GM12878 (cell line): Measurements from ENCODE around the gene DLK2. TPM values are rescaled to one million over a fixed set of nuclear protein-coding genes. Genes with fewer than 3 reads are reported as not detected.

Experiments used
- ATAC-seq: fragments of 200-7000 bp; cut with Tn5 transposase; 3 replicates; pipeline ENCODE4 v1.9.1; 2020; ENCODE audit warnings: mild to moderate bottlenecking, moderate library complexity
- BruUV-seq: library from RNA; stranded (reverse); fragments of 400-500 nt; replicated peaks from 2 replicates; lab custom pipeline; 2021; lab: Mats Ljungman, UMichigan
- CTCF ChIA-PET: fragments of 300-600 bp; sonication (Branson Sonifier 250); formaldehyde crosslinking; extraction: SDS; loops from one replicate; lab custom pipeline; 2021; ENCODE audit warnings: inconsistent platforms; lab: Yijun Ruan, JAX
- POLR2A ChIA-PET: fragments of 350-600 bp; formaldehyde crosslinking; extraction: SDS; loops from one replicate; lab custom pipeline; 2021; ENCODE audit warnings: inconsistent platforms; lab: Charles Lee
- RAD21 ChIA-PET: fragments of 300-600 bp; sonication (Branson Sonifier 250); formaldehyde crosslinking; loops from one replicate; lab custom pipeline; 2023; ENCODE audit warnings: antibody characterized with exemption; ENCODE audit not compliant: unreplicated experiment; lab: Charles Lee
- SMC1A ChIA-PET: fragments of 300-600 bp; sonication (Branson Sonifier 250); formaldehyde crosslinking; loops from one replicate; lab custom pipeline; 2023; ENCODE audit not compliant: unreplicated experiment, uncharacterized antibody; lab: Charles Lee
- DNase-seq: peaks from one replicate; pipeline ENCODE4 v3.0.0-alpha.2; 2011; ENCODE audit warnings: low read depth, low spot score
- FAIRE-seq: peaks from 3 replicates; lab custom pipeline; 2011; peaks lifted over from hg19 to GRCh38; lab: Jason Lieb, UNC
- H2AFZ ChIP-seq: 2 replicates; pipeline ENCODE4 v1.6.0; 2011; ENCODE audit warnings: low read depth, low read length, control low read depth; ENCODE audit not compliant: control insufficient read depth
- H3K27ac ChIP-seq: 2 replicates; pipeline ENCODE4 v1.5.1; 2011; ENCODE audit warnings: control low read depth; ENCODE audit not compliant: control insufficient read depth, insufficient read depth
- H3K27me3 ChIP-seq, 2 experiments: replicated peaks in 1 of 2; 2 replicates each; pipeline versions ENCODE4 v1.6.0 to v1.6.1; 2011; ENCODE audit warnings: low read length in 1 of 2; ENCODE audit not compliant: control insufficient read depth in 2 of 2, insufficient read depth in 2 of 2
- H3K36me3 ChIP-seq, 2 experiments: 2 replicates each; pipeline ENCODE4 v1.5.1; 2011; ENCODE audit warnings: low read length in 1 of 2; ENCODE audit not compliant: control insufficient read depth in 2 of 2, insufficient read depth in 2 of 2
- H3K4me1 ChIP-seq: 2 replicates; pipeline ENCODE4 v1.6.1; 2011; ENCODE audit warnings: mild to moderate bottlenecking, low read length, moderate library complexity, mixed read lengths; ENCODE audit not compliant: control insufficient read depth, insufficient read depth
- H3K4me2 ChIP-seq: 2 replicates; pipeline ENCODE4 v1.6.0; 2011; ENCODE audit warnings: control low read depth; ENCODE audit not compliant: control insufficient read depth, insufficient read depth
- H3K4me3 ChIP-seq: fragments of 200-600 bp; sonication (generic); 2 replicates; pipeline ENCODE4 v1.5.1; 2016
- H3K79me2 ChIP-seq: 2 replicates; pipeline ENCODE4 v1.6.0; 2011; ENCODE audit warnings: low read length; ENCODE audit not compliant: control insufficient read depth, insufficient read depth
- H3K9ac ChIP-seq: 2 replicates; pipeline ENCODE4 v1.8.0; 2011; ENCODE audit warnings: low read length, control low read depth, mixed read lengths; ENCODE audit not compliant: control insufficient read depth, insufficient read depth
- H3K9me3 ChIP-seq: replicated peaks from 3 replicates; pipeline ENCODE4 v1.5.1; 2011; ENCODE audit warnings: mild to moderate bottlenecking, low read length; ENCODE audit not compliant: control insufficient read depth, insufficient read depth
- H4K20me1 ChIP-seq: 2 replicates; pipeline ENCODE4 v1.6.0; 2011; ENCODE audit not compliant: control insufficient read depth, insufficient read depth
- ATF3 ChIP-seq: IDR thresholded peaks from 2 replicates; pipeline ENCODE4 v1.6.1; 2011; ENCODE audit warnings: low read depth, mild to moderate bottlenecking, low read length, moderate library complexity, borderline replicate concordance; ENCODE audit errors: extremely low read depth
- EED ChIP-seq: sonication (generic); IDR thresholded peaks from 2 replicates; pipeline ENCODE4 v1.6.1; 2016; ENCODE audit warnings: antibody characterized with exemption, low read depth
- KAT2A ChIP-seq: conservative IDR thresholded peaks from 2 replicates; pipeline ENCODE4 v1.6.1; 2011; ENCODE audit warnings: low read depth, low read length; ENCODE audit not compliant: control insufficient read depth
- MAX ChIP-seq: IDR thresholded peaks from 2 replicates; pipeline ENCODE4 v1.6.1; 2012; ENCODE audit warnings: low read depth, low read length, improper control_type of control experiment
- SMC3 ChIP-seq: IDR thresholded peaks from 2 replicates; pipeline ENCODE4 v1.6.1; 2011; ENCODE audit warnings: low read length, improper control_type of control experiment, borderline replicate concordance
- SP1 ChIP-seq: IDR thresholded peaks from one replicate; pipeline ENCODE4 v1.6.1; 2011; ENCODE audit warnings: low read depth, low read length
- STAT3 ChIP-seq: IDR thresholded peaks from 2 replicates; pipeline ENCODE4 v1.6.1; 2011; ENCODE audit warnings: low read depth, low read length, improper control_type of control experiment
- ZNF207 ChIP-seq: fragments of 450-650 bp; IDR thresholded peaks from 2 replicates; pipeline ENCODE4 v1.6.1; 2014; ENCODE audit warnings: antibody characterized with exemption, mild to moderate bottlenecking, borderline replicate concordance
- ZZZ3 ChIP-seq: IDR thresholded peaks from 2 replicates; pipeline ENCODE4 v1.6.1; 2011; ENCODE audit warnings: low read depth; ENCODE audit not compliant: control insufficient read depth, insufficient read length
- WGBS: methylation state at CpG from one replicate; pipeline ENCODE4 v1.1.6; 2016; ENCODE audit warnings: low lambda C conversion rate; ENCODE audit not compliant: insufficient replicate concordance, insufficient coverage; ENCODE audit errors: missing lambda C conversion rate; 5-methylcytosine and 5-hydroxymethylcytosine counted together
- in situ Hi-C: fragments of 300-500 bp; cut with MboI; formaldehyde crosslinking; loops from 9 replicates; pipeline ENCODE4 v1.14.3; 2018; ENCODE audit warnings: mixed read lengths
- intact Hi-C: fragments of 100-400 bp; cut with micrococcal nuclease; formaldehyde crosslinking; loops from one replicate; pipeline ENCODE4 v1.14.2; 2022; ENCODE audit not compliant: unreplicated experiment
- polyA plus RNA-seq, 11 experiments: library from polyadenylated mRNA; depleted of rRNA in 4 of 11; unstranded in 6 of 11; stranded (reverse) in 5 of 11; fragments of >200 nt; fragmentation: Nextera tagmentation in 4 of 11; fragmentation: Illumina TruSeq in 1 of 11; extraction: Ambion mirVana in 4 of 11; extraction: Trizol in 1 of 11; gene quantifications; 1 replicate in 1 of 11; 2 replicates in 10 of 11; pipeline versions ENCODE4 v1.2.1 to v1.2.3, GENCODE V29; 2011 to 2016; ENCODE audit warnings: inconsistent platforms in 2 of 11, missing spikeins in 2 of 11, low read depth in 1 of 11
- total RNA-seq, 4 experiments: library from RNA; depleted of rRNA in 3 of 4; stranded (reverse); fragments of >200 nt in 3 of 4; fragmentation: Illumina TruSeq in 1 of 4; extraction: Trizol in 1 of 4; gene quantifications; 2 replicates each; pipeline versions ENCODE4 v1.2.1 to v1.2.3, GENCODE V29; 2013 to 2021

DLK2 gene
- total and polyA plus RNA-seq, 10 of the 15 experiments (the other 5 are each of a cell fraction or from before 2014, with no cell fraction given), result 0.03 to 0.55 (median 0.38) TPM; not detected in 4

GRCh38 chr6:43428874-43429273 is 26.5 kb downstream of the DLK2 start:
- Histone ChIP-seq H4K20me1 (no peaks in the 10 kb centered on the region), H3K9me3 (no peaks in the 10 kb centered on the region), H3K4me3 (peak overlapping the region; percentile 90), H3K36me3 (peaks cover 3 to 4% of the 10 kb centered on the region in 2 experiments; a peak in 3 of 4 replicates), H3K4me1 (peaks cover 10% of the 10 kb centered on the region), H3K9ac (peak overlapping the region; percentile 86), H3K4me2 (peak overlapping the region; percentile 98), H3K27me3 (no peaks in the 10 kb centered on the region), H3K27ac (peak overlapping the region; percentile 79), H3K79me2 (peaks cover 22% of the 10 kb centered on the region), H2AFZ (no peak overlapping the region)
- CTCF ChIA-PET, result interaction anchor here (0.7 to 2.1 kb wide), 5 partner anchors 10 to 165 kb away, joined by 3 to 6 read pairs (median 3); partner anchors contain the start of gene CRIP3
- RAD21 ChIA-PET, result no interaction called here
- SMC1A ChIA-PET, result interaction anchor here (1.0 to 1.4 kb wide), 4 partner anchors 31 to 73 kb away, joined by 3 to 6 read pairs (median 4); no protein-coding TSS in a partner anchor
- ATAC-seq (no peak), DNase-seq (no peak), FAIRE-seq (no peak)
- in situ Hi-C loops, result no loop called here
- BruUV-seq, result no TSS peak
- POLR2A ChIA-PET, result interaction anchor here (0.6 to 1.0 kb wide), 2 partner anchors 48 to 58 kb away, joined by 4 to 5 read pairs; partner anchors contain the start of gene TJAP1
- TF ChIP-seq ZZZ3 (no peak), SP1 (no peak), EED (no peak), STAT3 (no peak), ZNF207 (no peak), SMC3 (no peak), MAX (no peak), KAT2A (no peak), ATF3 (no peak)
- 66% methylated on average over 3 of the region's 3 CpGs for WGBS
- intact Hi-C loops, result no loop called here
